Hepatocyte (in vitro differentiated cells): ENCODE results near the gene TRIP12. TPM values are rescaled to one million over a fixed set of nuclear protein-coding genes. Genes with fewer than 3 reads are reported as not detected.
A peak's percentile ranks its signal among the peaks of the same experiment; 100 is the strongest.

ENCODE experiments used
- DNase-seq: peaks from one replicate; pipeline ENCODE4 v3.0.0-alpha.2; 2016; ENCODE audit warnings: low spot score
- H2AFZ ChIP-seq: fragments of 200-600 bp; sonication (generic); 2 replicates; pipeline ENCODE4 v1.6.0; 2016; ENCODE audit warnings: antibody characterized with exemption, mild to moderate bottlenecking
- H3K27ac ChIP-seq: fragments of 200-600 bp; sonication (generic); 2 replicates; pipeline ENCODE4 v1.5.1; 2016; ENCODE audit warnings: mild to moderate bottlenecking
- H3K27me3 ChIP-seq: fragments of 200-600 bp; sonication (generic); 2 replicates; pipeline ENCODE4 v1.6.1; 2016
- H3K36me3 ChIP-seq: fragments of 200-600 bp; sonication (generic); replicated peaks from 2 replicates; pipeline ENCODE4 v1.5.1; 2016; ENCODE audit warnings: low read depth; ENCODE audit not compliant: insufficient read depth
- H3K4me1 ChIP-seq: fragments of 200-600 bp; sonication (generic); 2 replicates; pipeline ENCODE4 v1.5.1; 2016; ENCODE audit warnings: mild to moderate bottlenecking, moderate library complexity; ENCODE audit not compliant: insufficient read depth
- H3K4me2 ChIP-seq: fragments of 200-600 bp; sonication (generic); 2 replicates; pipeline ENCODE4 v1.6.0; 2016
- H3K4me3 ChIP-seq: fragments of 200-600 bp; sonication (generic); 2 replicates; pipeline ENCODE4 v1.5.1; 2016; ENCODE audit warnings: mild to moderate bottlenecking
- H3K79me2 ChIP-seq: fragments of 200-600 bp; sonication (generic); 2 replicates; pipeline ENCODE4 v1.6.0; 2017; ENCODE audit warnings: mild to moderate bottlenecking
- H3K9me2 ChIP-seq: fragments of 200-600 bp; sonication (generic); replicated peaks from 2 replicates; pipeline ENCODE4 v1.6.0; 2017; ENCODE audit warnings: mild to moderate bottlenecking; ENCODE audit not compliant: insufficient read depth
- H3K9me3 ChIP-seq: fragments of 200-600 bp; sonication (generic); 2 replicates; pipeline ENCODE4 v1.5.1; 2016; ENCODE audit warnings: low read depth, mild to moderate bottlenecking
- H4K20me1 ChIP-seq: fragments of 200-600 bp; sonication (generic); 2 replicates; pipeline ENCODE4 v1.6.0; 2016; ENCODE audit warnings: mild to moderate bottlenecking; ENCODE audit not compliant: insufficient read depth, poor library complexity, severe bottlenecking
- CTCF ChIP-seq: fragments of 200-600 bp; sonication (generic); IDR thresholded peaks from 2 replicates; pipeline ENCODE4 v1.5.1; 2016; ENCODE audit warnings: antibody characterized with exemption, mild to moderate bottlenecking; ENCODE audit not compliant: poor library complexity
- EZH2 ChIP-seq: fragments of 200-600 bp; sonication (generic); IDR thresholded peaks from 2 replicates; pipeline ENCODE4 v1.6.1; 2016; ENCODE audit warnings: antibody characterized with exemption, mild to moderate bottlenecking, borderline replicate concordance
- EZH2phosphoT487 ChIP-seq: fragments of 200-600 bp; sonication (generic); IDR thresholded peaks from one replicate; pipeline ENCODE4 v1.6.1; 2018; ENCODE audit warnings: antibody characterized with exemption, mild to moderate bottlenecking, low read depth, moderate library complexity; ENCODE audit not compliant: unreplicated experiment, severe bottlenecking
- WGBS: methylation state at CpG from one replicate; pipeline ENCODE4 v1.1.6; 2016; ENCODE audit warnings: low lambda C conversion rate; ENCODE audit errors: missing lambda C conversion rate; 5-methylcytosine and 5-hydroxymethylcytosine counted together
- polyA plus RNA-seq: library from polyadenylated mRNA; unstranded; fragments of >200 nt; fragmentation: Nextera tagmentation; extraction: Ambion mirVana; gene quantifications from 2 replicates; pipeline ENCODE4 v1.2.1, GENCODE V29; 2016
- small RNA-seq: library from RNA; depleted of rRNA; stranded (forward); fragments of <200 nt; gene quantifications from one replicate; pipeline ENCODE3, GENCODE V24; 2014
- total RNA-seq: library from RNA; depleted of rRNA; stranded (reverse); fragments of >200 nt; gene quantifications from 2 replicates; pipeline ENCODE4 v1.2.3, GENCODE V29; 2014

The TRIP12 gene
- total and polyA plus RNA-seq, 2 experiments from 2014 or later, result 40.7 to 136 TPM

- TF ChIP-seq CTCF (peak; percentile 34), EZH2phosphoT487 (no peak), EZH2 (no peak)
- Histone ChIP-seq H3K9me2 (no peaks in the 10 kb centered on the region), H3K27ac (no peak overlapping the region), H3K4me3 (no peak overlapping the region), H2AFZ (no peak overlapping the region), H3K79me2 (no peaks in the 10 kb centered on the region), H3K4me2 (no peak overlapping the region), H4K20me1 (no peaks in the 10 kb centered on the region), H3K9me3 (no peaks in the 10 kb centered on the region), H3K36me3 (no peaks in the 10 kb centered on the region), H3K27me3 (peaks cover 77% of the 10 kb centered on the region), H3K4me1 (peaks cover 9% of the 10 kb centered on the region)
- 19% methylated on average over 4 of the region's 4 CpGs for WGBS
- DNase-seq, result peak; percentile 11
Observed at GRCh38 chr2:229715895-229716507, 205.8 kb downstream of the TRIP12 start.

- peaks cover 87% of the 10 kb centered on the region for H3K27me3 ChIP-seq
- H2AFZ ChIP-seq, result no peak overlapping the region
Observed at GRCh38 chr2:229714736-229715541, 206.9 kb downstream of the TRIP12 start.

GRCh38 chr2:229714080-229714735 lies 207.6 kb downstream of the TRIP12 start, which contains the start of gene DNER:
Gene DNER, minus strand, starts transcription at chr2:229714555. Its CDS starts 132 bp downstream, at chr2:229714423.
- H3K9me2 ChIP-seq, result no peaks in the 10 kb centered on the region
- H3K4me2 ChIP-seq, result peak within 1 kb of the TSS; percentile 99
- H3K27me3 ChIP-seq, result peaks cover 91% of the 10 kb centered on the region
- peak; percentile 60 for DNase-seq
- H3K9me3 ChIP-seq, result no peaks in the 10 kb centered on the region
- 0% methylated on average over 27 of the region's 84 CpGs for WGBS
- peak; percentile 17 for TF ChIP-seq EZH2
- no peak for TF ChIP-seq CTCF
- peak within 1 kb of the TSS; percentile 33 for H3K4me3 ChIP-seq
- peak within 1 kb of the TSS; percentile 4 for H2AFZ ChIP-seq
- H4K20me1 ChIP-seq, result no peaks in the 10 kb centered on the region
- H3K27ac ChIP-seq, result no peak within 1 kb of the TSS
- no peaks in the 10 kb centered on the region for H3K79me2 ChIP-seq
- no peaks in the 10 kb centered on the region for H3K36me3 ChIP-seq
- H3K4me1 ChIP-seq, result peaks cover 9% of the 10 kb centered on the region

More at GRCh38 chr2:229714736-229715541, 206.9 kb downstream of the TRIP12 start:
- no peak for TF ChIP-seq EZH2phosphoT487
- TF ChIP-seq CTCF, result no peak
- TF ChIP-seq EZH2, result no peak
- WGBS, result 2% methylated on average over 31 of the region's 60 CpGs
- peak overlapping the region; percentile 33 for H3K4me3 ChIP-seq
- H3K4me1 ChIP-seq, result peaks cover 9% of the 10 kb centered on the region
- no peaks in the 10 kb centered on the region for H3K9me3 ChIP-seq
- H3K79me2 ChIP-seq, result no peaks in the 10 kb centered on the region
- no peaks in the 10 kb centered on the region for H4K20me1 ChIP-seq
- H3K27ac ChIP-seq, result no peak overlapping the region
- H3K9me2 ChIP-seq, result no peaks in the 10 kb centered on the region
- H3K4me2 ChIP-seq, result peak overlapping the region; percentile 99
- H3K36me3 ChIP-seq, result no peaks in the 10 kb centered on the region
- peak; percentile 86 for DNase-seq

Small RNA genes within 50 kb of the gene (small RNA-seq; reads per million reads assigned to genes)
- gene RNU6-613P (not detected), gene RNU6-964P (not detected)

Other genes with a start within 250 kb of the TRIP12 start
- gene DNER, start 207.5 kb downstream of the TRIP12 start, total RNA-seq, result 0.37 and 0.48 TPM in 2 replicates
- gene DNER, start 207.5 kb downstream of the TRIP12 start, polyA plus RNA-seq, result 0.54 TPM in 1 of 2 replicates, not detected in the other
- 2.8 and 6.1 TPM in 2 replicates for gene FBXO36, start 494 bp upstream of the TRIP12 start, total RNA-seq
- gene FBXO36, start 494 bp upstream of the TRIP12 start, polyA plus RNA-seq, result 2.6 and 3.8 TPM in 2 replicates
- 1.8 and 2.1 TPM in 2 replicates for gene SLC16A14, start 146.9 kb upstream of the TRIP12 start, total RNA-seq
- 0.79 and 1.3 TPM in 2 replicates for gene SLC16A14, start 146.9 kb upstream of the TRIP12 start, polyA plus RNA-seq